Measurements from ENCODE around the gene LRP1B.

- TF ChIP-seq CTCF (IDR thresholded peaks at IDR 0.05 in 4 of 5, conservative IDR thresholded peaks at IDR 0.05 in 1 of 5) (no peak), POLR2A (IDR thresholded peaks at IDR 0.05) (no peak)
These were observed 766.0 kb downstream of the LRP1B start for GRCh38 chr2:141364821-141365220.
